Ovary (tissue), 3 donors: ENCODE data around the gene CAMTA1.

Experiments used
- CTCF ChIP-seq, 3 donors: fragments of 450-650 bp in 2 of 3; fragments of 200-600 bp in 1 of 3; IDR thresholded peaks; one replicate each; pipeline versions ENCODE4 v1.5.1 to v1.8.0; 2016 to 2022; ENCODE audit warnings: antibody characterized with exemption in 3 of 3, mild to moderate bottlenecking in 1 of 3
- POLR2A ChIP-seq: fragments of 450-650 bp; IDR thresholded peaks from one replicate; pipeline ENCODE4 v1.6.1; 2017; ENCODE audit warnings: antibody characterized with exemption, mild to moderate bottlenecking, moderate library complexity
- donor health status: DM: no; HTN: no; CAD: no.

DNA sequence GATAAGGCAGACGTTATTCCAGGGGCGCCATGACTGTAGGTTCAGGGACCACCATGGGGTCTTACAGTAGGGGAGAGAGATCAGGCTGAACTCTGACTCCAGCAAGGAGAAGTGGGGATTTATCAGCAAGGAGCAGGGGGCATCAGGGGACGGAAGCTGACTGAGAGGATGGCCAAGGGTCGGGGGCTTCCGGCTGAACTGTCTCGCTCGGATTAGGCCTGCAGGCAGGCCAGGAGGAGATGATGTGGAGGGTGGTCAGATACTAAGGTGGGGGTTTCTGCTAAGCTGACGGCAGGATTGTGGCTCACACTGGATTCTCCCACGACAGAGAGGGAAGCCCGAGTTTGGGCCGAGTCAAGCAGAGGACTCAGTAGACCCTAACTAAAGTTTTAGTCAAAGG lies 798.9 kb downstream of the CAMTA1 start:
- TF ChIP-seq CTCF (IDR thresholded peaks at IDR 0.05) (no peak), POLR2A (no peak)
